SK-N-SH (cell line): Measurements from ENCODE around the gene CSRNP2. TPM values are rescaled to one million over a fixed set of nuclear protein-coding genes. Genes with fewer than 3 reads are reported as not detected.

Experiments used
- CTCF ChIA-PET: fragments of 300-600, 350-600 bp; formaldehyde crosslinking; extraction: SDS; loops from one replicate; lab custom pipeline; 2021; lab: Yijun Ruan, JAX
- POLR2A ChIA-PET: fragments of 350-600 bp; sonication (Branson Sonifier 250); formaldehyde crosslinking; extraction: SDS; loops from one replicate; lab custom pipeline; 2020; ENCODE audit warnings: antibody characterized with exemption, inconsistent platforms; lab: Yijun Ruan, JAX
- DNase-seq: peaks from one replicate; pipeline ENCODE4 v3.0.0; 2012
- H2AFZ ChIP-seq: fragments of 200-600 bp; sonication (generic); 2 replicates; pipeline ENCODE4 v1.8.1; 2016; ENCODE audit warnings: antibody characterized with exemption, mild to moderate bottlenecking, low read depth
- H3F3A ChIP-seq: fragments of 200-600 bp; sonication (generic); replicated peaks from 2 replicates; pipeline ENCODE3; 2016; ENCODE audit warnings: antibody characterized with exemption, mild to moderate bottlenecking; ENCODE audit not compliant: insufficient read depth
- H3K27ac ChIP-seq, 2 experiments: fragments of 200-500 bp in 1 of 2; fragments of 200-600 bp in 1 of 2; sonication (Bioruptor generic) in 1 of 2; sonication (generic), shearing (Covaris generic) in 1 of 2; 2 replicates each; pipeline versions ENCODE4 v1.5.1 to v1.6.1; 2014 to 2016; ENCODE audit warnings: low read depth in 2 of 2, inconsistent platforms in 1 of 2, low read length in 1 of 2, mild to moderate bottlenecking in 1 of 2, mixed read lengths in 1 of 2
- H3K27me3 ChIP-seq: fragments of 200-600 bp; sonication (generic), shearing (Covaris generic); 2 replicates; pipeline ENCODE4 v1.6.1; 2016; ENCODE audit warnings: mixed run types; ENCODE audit not compliant: insufficient read depth
- H3K36me3 ChIP-seq, 2 experiments: fragments of 200-500 bp in 1 of 2; fragments of 200-600 bp in 1 of 2; sonication (Bioruptor generic) in 1 of 2; sonication (generic) in 1 of 2; replicated peaks in 1 of 2; 2 replicates each; pipeline versions ENCODE3 to v1.5.1; 2014 to 2016; ENCODE audit warnings: low read length in 1 of 2, mild to moderate bottlenecking in 1 of 2; ENCODE audit not compliant: insufficient read depth in 2 of 2, control insufficient read depth in 1 of 2
- H3K4me1 ChIP-seq, 2 experiments: fragments of 200-500 bp in 1 of 2; fragments of 200-600 bp in 1 of 2; sonication (Bioruptor generic) in 1 of 2; sonication (generic), shearing (Covaris generic) in 1 of 2; 2 replicates each; pipeline versions ENCODE4 v1.5.1 to v1.6.1; 2014 to 2016; ENCODE audit warnings: low read depth in 1 of 2, low read length in 1 of 2, mixed run types in 1 of 2; ENCODE audit not compliant: insufficient read depth in 2 of 2, control insufficient read depth in 1 of 2
- H3K4me2 ChIP-seq: fragments of 200-600 bp; sonication (generic), shearing (Covaris generic); 2 replicates; pipeline ENCODE4 v1.6.1; 2017; ENCODE audit warnings: mixed run types
- H3K4me3 ChIP-seq, 2 experiments: fragments of 200-500 bp in 1 of 2; fragments of 200-600 bp in 1 of 2; sonication (Bioruptor generic) in 1 of 2; sonication (generic), shearing (Covaris generic) in 1 of 2; 2 replicates each; pipeline versions ENCODE4 v1.5.1 to v1.8.1; 2014 to 2016; ENCODE audit warnings: low read depth in 2 of 2, inconsistent platforms in 1 of 2, low read length in 1 of 2, mild to moderate bottlenecking in 1 of 2, mixed read lengths in 1 of 2, moderate library complexity in 1 of 2
- H3K79me2 ChIP-seq: fragments of 200-600 bp; sonication (generic); 2 replicates; pipeline ENCODE4 v1.8.1; 2017; ENCODE audit warnings: mild to moderate bottlenecking; ENCODE audit not compliant: insufficient read depth
- H3K9ac ChIP-seq: fragments of 200-600 bp; sonication (generic); 2 replicates; pipeline ENCODE4 v1.6.1; 2017; ENCODE audit warnings: mixed run types
- H3K9me2 ChIP-seq: fragments of 200-600 bp; sonication (generic); 2 replicates; pipeline ENCODE4 v1.6.1; 2017; ENCODE audit warnings: mixed run types
- H3K9me3 ChIP-seq: fragments of 200-600 bp; sonication (generic); 2 replicates; pipeline ENCODE4 v1.6.1; 2017; ENCODE audit warnings: mixed run types, mild to moderate bottlenecking, moderate library complexity
- H4K20me1 ChIP-seq: fragments of 200-600 bp; sonication (generic); 2 replicates; pipeline ENCODE4 v1.6.1; 2017; ENCODE audit warnings: mild to moderate bottlenecking, mixed run types; ENCODE audit not compliant: insufficient read depth
- EP300 ChIP-seq, 2 experiments: IDR thresholded peaks; 2 replicates each; pipeline versions ENCODE4 v1.4.0 to v1.6.1; 2012; ENCODE audit warnings: borderline replicate concordance in 1 of 2, low read depth in 1 of 2, low read length in 1 of 2
- FOSL2 ChIP-seq: IDR thresholded peaks from 2 replicates; pipeline ENCODE4 v1.4.0; 2012; ENCODE audit warnings: low read depth, mild to moderate bottlenecking, moderate library complexity, borderline replicate concordance
- FOXM1 ChIP-seq: IDR thresholded peaks from 2 replicates; pipeline ENCODE4 v1.4.0; 2012; ENCODE audit warnings: low read depth, mild to moderate bottlenecking
- JUND ChIP-seq: IDR thresholded peaks from 2 replicates; pipeline ENCODE4 v1.4.0; 2012
- MEF2A ChIP-seq: IDR thresholded peaks from 2 replicates; pipeline ENCODE4 v1.4.0; 2012; ENCODE audit warnings: low read depth, borderline replicate concordance
- NRF1 ChIP-seq: IDR thresholded peaks from 2 replicates; pipeline ENCODE4 v1.6.1; 2012; ENCODE audit warnings: low read depth, mild to moderate bottlenecking, low read length
- PBX3 ChIP-seq: IDR thresholded peaks from 2 replicates; pipeline ENCODE4; 2012
- REST ChIP-seq: IDR thresholded peaks from 2 replicates; pipeline ENCODE4 v1.6.1; 2012; ENCODE audit warnings: mild to moderate bottlenecking, low read depth, low read length, moderate library complexity
- RXRA ChIP-seq: IDR thresholded peaks from 2 replicates; pipeline ENCODE4 v1.4.0; 2012; ENCODE audit warnings: low read depth, mild to moderate bottlenecking, borderline replicate concordance
- TCF12 ChIP-seq: IDR thresholded peaks from 2 replicates; pipeline ENCODE4 v1.4.0; 2012
- TEAD4 ChIP-seq: IDR thresholded peaks from 2 replicates; pipeline ENCODE4 v1.4.0; 2012; ENCODE audit warnings: mild to moderate bottlenecking, borderline replicate concordance; ENCODE audit not compliant: insufficient read depth
- USF2 ChIP-seq: fragments of 150-350 bp; IDR thresholded peaks from 2 replicates; pipeline ENCODE4 v1.6.1; 2017; ENCODE audit warnings: antibody characterized with exemption, low read length, low read depth, borderline replicate concordance
- WGBS: methylation state at CpG from one replicate; pipeline ENCODE4 v1.1.6; 2017; ENCODE audit warnings: low lambda C conversion rate; 5-methylcytosine and 5-hydroxymethylcytosine counted together
- polyA plus RNA-seq, 3 experiments: library from polyadenylated mRNA; depleted of rRNA; stranded (reverse); fragments of >200 nt; gene quantifications; 2 replicates each; pipeline ENCODE4 v1.2.3, GENCODE V29; 2012

Gene CSRNP2
- polyA plus RNA-seq, 1 of the 3 experiments (the other 2 are of a cell fraction): 18.7 TPM

GRCh38 chr12:51118706-51119105 is 35.3 kb upstream of the CSRNP2 start:
- CTCF ChIA-PET: no interaction called here
- no peaks in the 10 kb centered on the region for H3K27me3 ChIP-seq

More at GRCh38 chr12:51118706-51119105, 35.3 kb upstream of the CSRNP2 start:
- POLR2A ChIA-PET: no interaction called here
- Histone ChIP-seq H3K4me2 (no peak overlapping the region), H3K4me3 (no peak overlapping the region), H3K9me2 (no peaks in the 10 kb centered on the region), H4K20me1 (peaks cover 4% of the 10 kb centered on the region; the same call in 1 of the 2 replicates), H3F3A (peaks cover 9% of the 10 kb centered on the region), H3K4me1 (no peaks in the 10 kb centered on the region), H3K36me3 (peaks cover 16 to 36% of the 10 kb centered on the region in 2 experiments), H2AFZ (no peak overlapping the region), H3K9ac (no peak overlapping the region), H3K79me2 (peaks cover 15% of the 10 kb centered on the region; the same call in 1 of the 2 replicates), H3K9me3 (no peaks in the 10 kb centered on the region), H3K27ac (no peak overlapping the region)
- DNase-seq: no peak
- TF ChIP-seq PBX3: peak; percentile 51
- no peak for TF ChIP-seq FOXM1
- 0 out of 2 replicates have a peak, but pooled peaks have one; percentile 26 for TF ChIP-seq TCF12
- no peak for TF ChIP-seq REST
- no peak for TF ChIP-seq RXRA
- TF ChIP-seq MEF2A: no peak
- no peak for TF ChIP-seq USF2
- TF ChIP-seq FOSL2: peak; percentile 16; the same call in 1 of the 2 replicates
- no peak for TF ChIP-seq EP300 (IDR thresholded peaks at IDR 0.05; ENCODE audit: borderline replicate concordance in 1 of 2, low read depth in 1 of 2, low read length in 1 of 2)
- TF ChIP-seq NRF1: no peak
- TF ChIP-seq TEAD4: peak; percentile 40; the same call in 1 of the 2 replicates
- 0 out of 2 replicates have a peak, but pooled peaks have one; percentile 19 for TF ChIP-seq JUND
- 78% methylated on average over 3 of the region's 3 CpGs for WGBS
